LHCN-M2 (cell line): Measurements from ENCODE around the gene HYI. TPM values are rescaled to one million over a fixed set of nuclear protein-coding genes. Genes with fewer than 3 reads are reported as not detected.

Source experiments
- DNase-seq: peaks from one replicate; pipeline ENCODE4 v3.0.0-alpha.2; 2012; ENCODE audit warnings: low read depth
- total RNA-seq: library from RNA; depleted of rRNA; stranded (reverse); fragments of >200 nt; gene quantifications from 2 replicates; pipeline ENCODE4 v1.2.3, GENCODE V29; 2014

The HYI gene
- total RNA-seq, 1 experiment from 2014 or later = 32.9 TPM

- no peak for DNase-seq
Observed at GRCh38 chr1:43444836-43445235, 8.9 kb downstream of the HYI start.

DNA sequence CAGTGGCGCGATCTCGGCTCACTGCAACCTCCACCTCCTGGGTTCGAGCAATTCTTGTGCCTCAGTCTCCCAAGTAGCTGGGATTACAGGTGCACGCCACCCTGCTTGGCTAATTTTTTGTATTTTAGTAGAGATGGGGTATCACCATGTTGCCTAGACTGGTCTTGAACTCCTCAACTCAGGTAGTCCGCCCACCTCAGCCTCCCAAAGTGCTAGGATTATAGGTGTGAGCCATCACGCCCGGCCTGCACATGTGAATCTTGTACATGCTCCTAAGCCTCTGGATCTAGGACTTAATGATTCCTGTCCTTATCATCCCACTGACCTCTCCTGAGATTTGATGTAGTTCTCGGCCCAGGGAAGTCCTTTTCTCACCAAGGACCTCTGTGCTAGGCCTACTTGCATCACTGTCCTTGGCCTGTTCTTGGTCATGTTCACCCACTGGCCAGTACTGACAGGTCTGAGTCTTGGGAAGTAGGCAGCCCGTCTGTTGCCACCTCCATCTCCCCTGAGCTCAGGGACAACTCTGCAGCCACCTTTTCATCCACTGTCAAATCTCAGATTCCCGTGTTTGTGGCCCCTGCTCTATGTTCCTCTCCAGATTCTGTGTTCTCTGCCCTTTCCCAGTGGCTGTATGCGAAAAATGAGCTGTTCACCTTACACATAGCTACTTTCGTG lies 9.4 kb downstream of the HYI start:
- DNase-seq = no peak

GRCh38 chr1:43443197-43443946 lies 10.4 kb downstream of the HYI start:
- DNase-seq = no peak

DNA sequence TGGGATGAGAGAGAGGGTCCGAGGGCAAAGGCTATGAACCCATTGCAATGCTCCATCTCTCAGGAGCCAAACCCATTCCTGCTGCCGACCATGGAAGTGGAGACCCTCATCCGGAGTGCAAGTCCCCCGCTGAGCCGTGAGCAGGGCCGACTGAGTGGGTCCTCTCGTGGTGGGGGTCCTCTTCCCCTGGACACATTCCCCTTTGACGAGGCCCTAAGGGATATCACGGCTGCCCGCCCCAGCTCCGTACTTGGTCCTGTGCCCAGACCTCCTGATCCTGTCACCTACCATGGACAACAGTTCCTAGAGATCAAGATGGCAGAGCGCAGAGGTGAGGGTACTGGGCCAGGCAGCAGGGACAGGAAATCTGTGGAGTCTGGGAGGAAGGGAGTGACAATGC lies 11.0 kb downstream of the HYI start:
- DNase-seq = no peak

DNA sequence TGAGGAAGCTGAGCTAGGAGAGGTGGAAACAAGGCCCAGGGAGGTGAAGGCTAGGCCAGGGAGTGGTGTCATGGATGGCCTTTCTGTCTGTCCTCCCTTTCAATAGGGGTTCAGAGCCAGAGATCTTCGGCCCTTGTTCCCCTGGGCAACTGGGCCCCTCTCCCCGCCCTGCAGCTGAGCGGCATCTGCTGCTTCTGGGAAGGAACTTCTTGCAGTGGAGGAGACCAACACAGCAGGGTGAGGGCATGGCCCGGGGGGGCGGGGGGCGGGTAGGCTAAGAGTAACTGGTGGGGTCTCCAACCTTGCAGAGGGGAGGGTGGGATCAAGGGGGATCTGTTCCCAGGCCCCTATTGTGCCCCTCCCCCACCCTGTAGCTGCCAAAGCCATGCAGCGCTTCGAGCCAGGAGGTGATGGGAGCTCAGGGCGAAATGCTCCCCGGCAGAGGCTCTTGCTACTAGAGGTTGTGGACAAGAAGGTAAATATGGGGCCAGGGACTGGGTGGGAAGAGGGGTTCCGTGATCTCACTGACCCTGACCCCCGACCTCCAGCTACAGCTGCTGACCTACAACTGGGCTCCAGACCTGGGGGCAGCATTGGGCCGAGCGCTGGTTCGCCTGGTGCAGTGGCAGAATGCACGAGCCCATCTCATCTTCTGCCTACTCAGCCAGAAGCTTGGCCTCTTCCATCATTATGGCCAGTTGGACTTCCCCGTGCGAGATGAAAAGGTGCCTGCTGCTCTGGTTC lies 11.7 kb downstream of the HYI start:
- DNase-seq = no peak

GRCh38 chr1:43441166-43441893 lies 12.4 kb downstream of the HYI start:
- DNase-seq = no peak

- DNase-seq = no peak
Observed at GRCh38 chr1:43440358-43440757, 13.4 kb downstream of the HYI start.

GRCh38 chr1:43439781-43440180 lies 13.9 kb downstream of the HYI start:
- DNase-seq = no peak

DNA sequence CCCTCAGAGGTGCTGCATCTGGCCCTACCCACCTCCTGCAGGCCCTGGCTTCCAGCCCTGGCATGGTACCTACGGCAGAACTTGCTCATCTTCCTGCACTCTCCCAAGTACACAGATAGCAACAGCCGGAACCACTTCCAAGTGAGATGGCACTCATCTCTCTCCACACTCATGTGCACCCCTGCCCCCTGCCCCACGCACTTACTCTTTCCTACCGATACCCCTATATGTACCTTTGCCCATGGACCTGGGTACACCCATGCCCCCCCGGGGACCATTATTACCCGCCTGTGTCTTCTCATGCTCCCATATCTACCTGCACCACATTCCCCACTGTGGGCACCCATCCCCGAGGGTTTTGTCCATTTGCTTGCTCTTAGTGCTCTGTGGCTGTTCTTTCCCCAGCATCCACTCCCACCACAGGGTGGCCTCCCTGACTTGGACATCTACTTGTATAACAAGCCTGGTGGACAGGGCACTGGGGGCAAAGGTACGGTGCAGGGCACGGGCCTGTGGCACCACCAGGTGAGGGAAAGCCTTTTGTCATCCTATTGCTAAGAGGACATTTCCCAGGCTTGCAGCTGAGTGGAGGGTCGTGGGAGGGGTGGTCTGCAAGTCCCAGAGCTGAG lies 14.7 kb downstream of the HYI start:
- no peak for DNase-seq

GRCh38 chr1:43438576-43438952 lies 15.2 kb downstream of the HYI start:
- no peak for DNase-seq

DNA sequence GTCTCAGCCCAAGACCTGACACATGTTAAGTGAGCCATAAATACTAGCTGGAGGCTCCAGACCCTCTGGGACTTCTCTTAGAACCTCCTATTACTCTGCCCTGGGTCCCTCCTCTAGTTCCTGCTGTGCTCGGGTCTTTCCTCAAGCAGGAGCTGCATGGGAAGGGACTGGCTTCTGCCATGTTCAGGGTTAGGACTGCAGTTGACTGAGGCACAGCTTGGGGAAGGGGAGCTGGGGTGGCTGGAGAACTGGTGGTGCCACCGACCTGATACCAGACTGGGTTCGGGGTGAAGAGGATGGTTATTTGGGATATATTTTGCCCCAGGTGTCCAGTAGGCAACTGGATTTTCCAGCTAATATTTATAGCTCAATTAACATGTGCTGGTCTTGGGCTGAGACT lies 15.7 kb downstream of the HYI start:
- DNase-seq = no peak

GRCh38 chr1:43437031-43437973 lies 16.4 kb downstream of the HYI start:
- DNase-seq = no peak

DNA sequence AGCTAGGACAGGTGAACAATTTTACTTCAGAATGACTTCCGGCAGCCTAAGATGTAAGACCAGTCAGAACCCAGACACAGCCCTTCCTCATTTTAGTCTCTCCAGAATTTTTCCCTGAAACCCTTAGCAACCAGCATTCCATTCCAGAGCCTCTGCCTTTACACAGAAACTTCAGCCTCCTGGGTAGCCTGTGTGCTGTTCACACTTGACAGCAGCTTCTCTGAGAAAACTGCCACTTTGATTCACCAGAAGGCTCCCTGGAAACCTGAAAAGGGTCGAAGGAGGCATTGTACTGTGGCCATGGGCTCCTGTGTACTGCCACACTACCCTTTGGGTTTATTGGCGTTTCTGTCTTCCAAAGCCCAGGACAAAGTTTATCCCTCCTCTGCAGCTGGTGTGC lies 17.4 kb downstream of the HYI start:
- DNase-seq = no peak

DNA sequence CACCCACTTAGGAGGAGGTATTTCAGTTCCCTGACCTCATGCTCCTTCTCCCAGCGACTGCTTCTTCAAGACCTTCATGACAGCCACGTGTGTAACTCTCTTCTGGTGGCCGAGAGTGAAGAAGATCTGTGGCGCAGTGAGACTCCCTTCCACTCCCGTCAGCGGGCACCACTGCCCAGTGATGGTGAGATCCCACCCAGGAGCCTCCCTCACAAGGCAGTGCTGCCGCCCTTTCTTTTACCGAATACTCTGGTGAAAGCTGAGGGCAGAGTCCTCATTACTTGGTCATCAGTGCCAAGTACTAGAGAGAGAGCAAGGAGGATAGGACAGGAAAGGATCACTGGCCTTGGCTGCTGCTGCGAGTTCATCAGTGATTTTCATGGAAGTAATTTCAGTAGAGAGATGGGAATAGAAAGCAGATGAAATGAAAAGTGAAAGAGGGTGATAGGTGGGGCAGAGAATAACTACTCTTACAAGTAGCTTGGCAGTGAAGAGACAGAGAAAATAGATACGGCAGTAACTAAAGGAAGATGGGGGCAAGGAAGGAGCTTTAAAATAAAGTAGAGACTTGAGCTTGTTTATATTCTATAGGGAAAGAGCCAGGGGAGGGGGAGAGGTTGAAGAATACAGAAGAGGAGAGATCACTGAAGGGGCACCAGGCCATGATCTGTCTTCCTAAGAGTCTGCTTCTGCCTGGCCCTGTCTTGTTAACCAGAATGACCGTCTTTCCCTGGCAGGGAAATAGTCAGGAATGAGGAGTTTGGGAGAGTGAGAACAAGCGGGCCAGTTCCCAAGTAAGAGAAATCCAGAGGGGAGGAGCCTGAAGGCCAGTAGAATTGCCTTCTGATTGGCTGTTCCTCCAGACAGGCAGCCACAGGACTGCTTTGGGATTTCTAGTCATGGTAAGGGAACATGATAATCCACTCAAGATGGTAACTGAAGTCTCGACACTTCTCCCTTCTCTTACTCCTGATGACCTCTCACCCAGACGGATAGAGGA lies 18.3 kb downstream of the HYI start:
- DNase-seq = peak; percentile 25

DNA sequence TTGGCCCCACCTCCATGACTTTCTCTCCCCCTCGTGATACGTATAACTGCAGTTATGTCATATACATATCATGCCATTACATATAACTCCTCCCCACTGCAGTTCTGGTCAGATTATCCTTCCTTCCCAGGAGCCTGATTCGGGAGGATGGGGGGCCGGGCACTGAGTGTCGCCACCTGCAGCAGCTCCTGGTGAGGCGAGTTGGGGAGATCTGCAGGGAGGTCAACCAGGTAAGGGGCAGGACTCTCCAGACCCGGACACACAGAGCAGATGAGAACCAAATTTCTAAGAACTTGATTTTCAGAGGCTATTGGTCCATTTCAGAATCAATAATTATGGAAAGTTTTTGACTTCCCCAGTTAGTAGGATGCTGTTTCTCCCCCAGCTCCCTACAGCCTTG lies 19.5 kb downstream of the HYI start:
- DNase-seq = no peak

DNA sequence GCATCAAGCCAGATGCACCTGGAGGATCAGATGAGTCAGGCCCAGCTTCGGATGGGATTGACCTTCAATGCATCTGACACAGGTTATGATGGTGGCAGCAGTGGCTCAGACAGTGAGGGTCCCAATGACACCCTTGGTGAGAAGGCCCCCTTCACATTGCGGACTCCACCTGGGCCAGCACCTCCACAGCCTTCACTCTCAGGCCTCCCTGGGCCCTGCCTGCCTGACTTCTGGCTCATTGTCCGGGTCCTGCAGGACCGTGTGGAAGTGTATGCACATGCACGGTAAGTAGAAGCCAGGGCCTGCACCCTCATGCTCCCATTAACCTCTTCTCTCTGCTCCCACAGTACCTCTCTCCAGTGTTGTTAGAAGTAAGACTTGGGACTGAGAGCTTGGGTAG lies 20.8 kb downstream of the HYI start:
- DNase-seq = no peak

DNA sequence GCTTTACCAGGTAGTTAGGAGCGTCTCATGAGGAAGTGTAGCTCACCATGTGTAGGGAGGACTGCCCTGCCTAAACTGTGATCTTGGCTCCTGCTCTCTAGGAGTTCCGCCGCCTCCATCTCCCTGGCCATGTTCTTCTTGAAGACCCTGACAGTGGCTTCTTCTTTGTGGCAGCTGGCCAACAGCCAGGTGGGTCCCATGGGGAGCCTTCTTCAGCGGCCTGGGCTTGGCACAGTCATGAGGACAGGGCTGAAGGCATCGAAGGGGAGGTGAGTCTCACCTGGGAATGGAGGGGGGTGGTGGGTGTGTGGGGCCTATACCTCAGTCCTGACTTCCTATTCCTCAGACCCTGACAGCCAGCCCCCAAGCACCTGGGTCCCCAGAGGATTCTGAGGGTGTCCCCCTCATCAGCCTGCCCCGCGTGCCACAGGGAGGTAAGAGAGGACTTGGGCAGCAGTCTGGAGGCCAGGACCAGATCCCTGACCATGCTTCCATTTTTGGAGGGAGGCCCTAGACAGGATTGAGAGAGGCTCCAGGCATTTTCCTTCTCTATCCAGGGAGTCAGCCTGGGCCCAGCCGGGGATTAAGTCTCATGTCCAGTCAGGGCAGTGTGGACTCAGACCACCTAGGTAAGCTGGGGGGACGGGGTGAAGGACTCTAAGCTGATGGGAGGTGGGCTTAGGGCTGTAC lies 21.4 kb downstream of the HYI start:
- no peak for DNase-seq

GRCh38 chr1:43431676-43432075 lies 22.1 kb downstream of the HYI start:
- DNase-seq = no peak

GRCh38 chr1:43430831-43431230 lies 22.9 kb downstream of the HYI start:
- no peak for DNase-seq
